ENCODE results near the gene RBM41. TPM values are rescaled to one million over a fixed set of nuclear protein-coding genes. Genes with fewer than 3 reads are reported as not detected.

The RBM41 gene
- total and polyA plus RNA-seq, 9 of the 15 experiments (the other 6 are each of a cell fraction or from before 2014, with no cell fraction given) = 11.6 to 51.8 (median 27.9) TPM

GRCh38 chrX:107118322-107119147, at the start of gene RBM41 (continued):
- TF ChIP-seq PHF8 (IDR thresholded peaks at IDR 0.05; ENCODE audit: borderline replicate concordance, low read length) (peak; percentile 74; the same call in 1 of the 2 replicates), RFX1 (IDR thresholded peaks at IDR 0.05) (peak; percentile 43; the same call in 1 of the 2 replicates), MAX (CRISPR knock-in tag; IDR thresholded peaks at IDR 0.05) (no peak), ARHGAP35 (IDR thresholded peaks at IDR 0.05; ENCODE audit: partially characterized antibody) (no peak), E2F4 (CRISPR knock-in tag; IDR thresholded peaks at IDR 0.05; ENCODE audit: low read depth) (no peak), SAP30 (IDR thresholded peaks at IDR 0.05; ENCODE audit: borderline replicate concordance, insufficient read depth, low read depth, low read length, poor library complexity, severe bottlenecking) (peak; percentile 44), ZNF444 (CRISPR knock-in tag; IDR thresholded peaks at IDR 0.05) (no peak), MECOM (CRISPR knock-in tag; IDR thresholded peaks at IDR 0.05) (no peak), ZNF143 (CRISPR knock-in tag; IDR thresholded peaks at IDR 0.05) (peak; percentile 82), ZFX (CRISPR knock-in tag; IDR thresholded peaks at IDR 0.05) (peak; percentile 95), SIX5 (IDR thresholded peaks at IDR 0.05; ENCODE audit: borderline replicate concordance in 1 of 2, insufficient read depth in 1 of 2, low read depth in 1 of 2, low read length in 2 of 2) (peak; percentile 48 to 58; a peak in 2 of 4 replicates), NONO (IDR thresholded peaks at IDR 0.05; ENCODE audit: low read depth in 2 of 2, low read length in 1 of 2) (no peak), RAD21 (CRISPR knock-in tag; conservative IDR thresholded peaks at IDR 0.05 in 1 of 2, IDR thresholded peaks at IDR 0.05 in 1 of 2) (no peak), RBM15 (IDR thresholded peaks at IDR 0.05; ENCODE audit: insufficient read depth, low read length) (no peak), ZNF146 (CRISPR knock-in tag; IDR thresholded peaks at IDR 0.05; ENCODE audit: unreplicated experiment) (no peak), PHF20 (IDR thresholded peaks at IDR 0.05; ENCODE audit: partially characterized antibody) (peak; percentile 22), HCFC1 (IDR thresholded peaks at IDR 0.05; ENCODE audit: low read depth, low read length) (peak; percentile 86), GTF2E2 (tag; IDR thresholded peaks at IDR 0.05) (peak; percentile 62; the same call in 1 of the 2 replicates), KLF6 (CRISPR knock-in tag; IDR thresholded peaks at IDR 0.05; ENCODE audit: borderline replicate concordance) (no peak), ZKSCAN1 (IDR thresholded peaks at IDR 0.05; ENCODE audit: low read depth, low read length) (no peak), CBFA2T2 (conservative IDR thresholded peaks at IDR 0.05) (no peak), ZNF398 (CRISPR knock-in tag; IDR thresholded peaks at IDR 0.05) (no peak), POLR2G (IDR thresholded peaks at IDR 0.05; ENCODE audit: low read depth, low read length) (peak; percentile 65)

Data from K562 (cell line).